ENCODE measurements around the gene AP3D1.

AP3D1 gene

DNA sequence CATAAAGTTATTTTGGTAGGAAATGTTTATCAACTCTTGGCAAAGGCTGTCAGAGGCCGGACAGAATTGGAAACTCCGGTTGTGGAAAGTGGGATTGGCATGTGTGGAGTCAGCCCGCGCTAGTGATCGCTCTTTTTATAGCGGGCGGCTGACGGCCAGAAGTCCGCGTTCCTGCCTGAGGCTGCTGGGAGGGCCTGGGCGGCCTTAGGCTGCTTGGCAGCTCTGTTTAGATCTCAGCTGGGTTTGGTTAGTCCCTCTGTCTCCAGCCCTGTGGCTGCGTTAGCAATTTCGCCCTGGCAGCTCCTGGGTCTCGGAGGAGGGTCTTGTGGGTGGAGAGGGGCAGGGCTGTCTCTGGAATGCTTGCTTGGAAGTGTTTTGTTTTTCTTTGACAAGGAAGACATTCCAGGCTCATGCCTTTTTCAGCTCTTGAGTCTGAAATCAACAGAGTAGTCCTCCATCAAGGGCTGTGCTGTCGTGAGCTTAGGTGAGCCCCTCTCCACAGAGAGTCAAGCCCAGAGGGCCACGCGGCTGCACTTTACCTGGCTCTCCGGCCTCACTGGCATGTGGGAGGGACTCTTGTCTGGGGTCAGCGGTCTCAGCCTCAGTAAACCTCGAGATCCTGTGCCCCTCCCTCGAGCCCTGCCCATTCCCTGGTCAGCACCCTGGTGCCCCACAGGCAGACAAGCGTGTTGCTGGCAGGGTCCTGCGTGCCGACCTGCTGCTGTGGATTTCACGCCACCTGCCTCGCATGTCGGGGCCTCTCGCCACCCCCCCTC lies 34.9 kb upstream of the AP3D1 start:
- peaks cover 16 to 19% of the 10 kb centered on the region in 2 experiments for H3K4me1 ChIP-seq (ENCODE audit: control insufficient read depth in 1 of 2, insufficient read depth in 1 of 2, low read depth in 1 of 2, low read length in 1 of 2)
- peak overlapping the region; percentile 17 for H3K27ac ChIP-seq
- H3K9me3 ChIP-seq = no peaks in the 10 kb centered on the region
- no peaks in the 10 kb centered on the region for H3K27me3 ChIP-seq
- peaks cover 49% of the 10 kb centered on the region for H3K36me3 ChIP-seq
- TF ChIP-seq, protein P1, sequence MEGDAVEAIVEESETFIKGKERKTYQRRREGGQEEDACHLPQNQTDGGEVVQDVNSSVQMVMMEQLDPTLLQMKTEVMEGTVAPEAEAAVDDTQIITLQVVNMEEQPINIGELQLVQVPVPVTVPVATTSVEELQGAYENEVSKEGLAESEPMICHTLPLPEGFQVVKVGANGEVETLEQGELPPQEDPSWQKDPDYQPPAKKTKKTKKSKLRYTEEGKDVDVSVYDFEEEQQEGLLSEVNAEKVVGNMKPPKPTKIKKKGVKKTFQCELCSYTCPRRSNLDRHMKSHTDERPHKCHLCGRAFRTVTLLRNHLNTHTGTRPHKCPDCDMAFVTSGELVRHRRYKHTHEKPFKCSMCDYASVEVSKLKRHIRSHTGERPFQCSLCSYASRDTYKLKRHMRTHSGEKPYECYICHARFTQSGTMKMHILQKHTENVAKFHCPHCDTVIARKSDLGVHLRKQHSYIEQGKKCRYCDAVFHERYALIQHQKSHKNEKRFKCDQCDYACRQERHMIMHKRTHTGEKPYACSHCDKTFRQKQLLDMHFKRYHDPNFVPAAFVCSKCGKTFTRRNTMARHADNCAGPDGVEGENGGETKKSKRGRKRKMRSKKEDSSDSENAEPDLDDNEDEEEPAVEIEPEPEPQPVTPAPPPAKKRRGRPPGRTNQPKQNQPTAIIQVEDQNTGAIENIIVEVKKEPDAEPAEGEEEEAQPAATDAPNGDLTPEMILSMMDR (IDR thresholded peaks at IDR 0.05) = no peak
- H3K4me3 ChIP-seq (ENCODE audit: low read depth in 1 of 2, low read length in 1 of 2) = no peak overlapping the region

DNA sequence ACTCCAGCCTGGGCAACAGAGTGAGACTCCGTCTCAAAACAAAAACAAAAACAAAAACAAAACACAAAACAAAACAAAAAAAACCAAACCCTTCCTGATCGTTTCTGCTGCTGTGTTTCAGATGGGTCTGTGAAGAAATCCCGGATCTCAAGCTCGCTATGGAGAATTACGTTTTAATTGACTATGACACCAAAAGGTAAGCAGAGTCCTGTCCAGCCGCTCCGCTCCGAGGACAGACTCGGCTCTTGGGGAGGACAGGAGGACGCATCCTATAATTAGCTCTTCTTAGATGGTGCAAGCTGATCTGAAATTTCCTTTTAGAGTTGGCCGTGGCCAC lies 34.3 kb upstream of the AP3D1 start:
- Histone ChIP-seq H3K27ac (peak overlapping the region; percentile 17), H3K27me3 (no peaks in the 10 kb centered on the region), H3K9me3 (no peaks in the 10 kb centered on the region), H3K4me3 (ENCODE audit: low read depth in 1 of 2, low read length in 1 of 2) (no peak overlapping the region), H3K36me3 (peaks cover 49% of the 10 kb centered on the region), H3K4me1 (ENCODE audit: control insufficient read depth in 1 of 2, insufficient read depth in 1 of 2, low read depth in 1 of 2, low read length in 1 of 2) (peaks cover 16 to 19% of the 10 kb centered on the region in 2 experiments)
- TF ChIP-seq, protein P1 (IDR thresholded peaks at IDR 0.05) = no peak

DNA sequence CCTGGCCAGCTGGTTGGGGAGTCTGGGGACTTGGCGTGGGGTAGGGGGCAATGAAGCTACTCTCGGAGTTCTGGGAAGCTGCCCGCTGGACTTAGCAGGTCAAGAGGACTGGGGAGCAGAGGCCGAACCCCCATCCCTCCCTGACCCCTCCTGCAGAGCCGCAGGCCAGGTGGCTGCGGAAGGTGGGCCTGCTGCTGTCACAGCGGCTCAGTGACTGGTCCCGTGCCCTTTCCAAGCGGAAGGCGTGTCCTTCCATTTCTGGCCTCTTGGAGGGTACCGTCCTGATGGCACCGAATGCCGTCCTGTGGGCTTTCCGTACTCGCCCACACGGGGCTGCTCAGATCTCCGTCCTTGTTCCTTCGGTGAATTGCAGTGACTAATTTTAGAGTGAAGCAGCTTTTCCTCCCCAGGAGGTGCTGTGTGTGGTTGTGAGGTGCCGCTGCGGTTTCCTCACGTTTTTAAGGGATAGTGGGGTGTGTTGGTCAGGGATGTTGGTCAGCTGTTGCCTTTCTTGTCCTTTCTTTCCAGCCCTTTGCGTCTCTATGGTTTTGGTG lies 33.1 kb upstream of the AP3D1 start:
- TF ChIP-seq, protein P1 (IDR thresholded peaks at IDR 0.05) = no peak
- Histone ChIP-seq H3K27me3 (no peaks in the 10 kb centered on the region), H3K9me3 (no peaks in the 10 kb centered on the region), H3K4me3 (ENCODE audit: low read depth in 1 of 2, low read length in 1 of 2) (no peak overlapping the region), H3K36me3 (peaks cover 44% of the 10 kb centered on the region), H3K27ac (no peak overlapping the region), H3K4me1 (ENCODE audit: control insufficient read depth in 1 of 2, insufficient read depth in 1 of 2, low read depth in 1 of 2, low read length in 1 of 2) (peaks cover 16 to 19% of the 10 kb centered on the region in 2 experiments)

DNA sequence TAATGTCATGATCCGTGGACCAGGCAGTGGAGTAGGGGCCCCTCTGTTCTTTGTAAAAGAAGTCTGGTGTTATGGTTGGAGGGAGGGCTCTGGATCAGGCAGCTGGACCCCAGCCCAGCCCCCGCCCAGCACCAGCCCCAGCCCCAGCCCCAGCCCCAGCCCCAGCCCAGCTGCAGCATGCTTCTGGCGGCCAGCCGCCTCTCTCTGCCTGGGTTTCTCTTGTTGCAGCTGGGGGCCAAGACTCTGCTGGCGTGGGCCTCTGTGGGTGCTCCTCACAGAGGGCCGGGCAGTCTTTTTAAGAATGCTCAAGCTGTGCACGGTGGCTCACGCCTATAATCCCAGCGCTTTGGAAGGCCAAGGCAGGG lies 30.2 kb upstream of the AP3D1 start:
- no peak overlapping the region for H3K27ac ChIP-seq
- TF ChIP-seq, protein P1 (IDR thresholded peaks at IDR 0.05) = no peak
- H3K9me3 ChIP-seq = no peaks in the 10 kb centered on the region
- peaks cover 40% of the 10 kb centered on the region for H3K36me3 ChIP-seq
- no peaks in the 10 kb centered on the region for H3K4me1 ChIP-seq (ENCODE audit: control insufficient read depth in 1 of 2, insufficient read depth in 1 of 2, low read depth in 1 of 2, low read length in 1 of 2)
- H3K27me3 ChIP-seq = no peaks in the 10 kb centered on the region
- no peak overlapping the region for H3K4me3 ChIP-seq (ENCODE audit: low read depth in 1 of 2, low read length in 1 of 2)

DNA sequence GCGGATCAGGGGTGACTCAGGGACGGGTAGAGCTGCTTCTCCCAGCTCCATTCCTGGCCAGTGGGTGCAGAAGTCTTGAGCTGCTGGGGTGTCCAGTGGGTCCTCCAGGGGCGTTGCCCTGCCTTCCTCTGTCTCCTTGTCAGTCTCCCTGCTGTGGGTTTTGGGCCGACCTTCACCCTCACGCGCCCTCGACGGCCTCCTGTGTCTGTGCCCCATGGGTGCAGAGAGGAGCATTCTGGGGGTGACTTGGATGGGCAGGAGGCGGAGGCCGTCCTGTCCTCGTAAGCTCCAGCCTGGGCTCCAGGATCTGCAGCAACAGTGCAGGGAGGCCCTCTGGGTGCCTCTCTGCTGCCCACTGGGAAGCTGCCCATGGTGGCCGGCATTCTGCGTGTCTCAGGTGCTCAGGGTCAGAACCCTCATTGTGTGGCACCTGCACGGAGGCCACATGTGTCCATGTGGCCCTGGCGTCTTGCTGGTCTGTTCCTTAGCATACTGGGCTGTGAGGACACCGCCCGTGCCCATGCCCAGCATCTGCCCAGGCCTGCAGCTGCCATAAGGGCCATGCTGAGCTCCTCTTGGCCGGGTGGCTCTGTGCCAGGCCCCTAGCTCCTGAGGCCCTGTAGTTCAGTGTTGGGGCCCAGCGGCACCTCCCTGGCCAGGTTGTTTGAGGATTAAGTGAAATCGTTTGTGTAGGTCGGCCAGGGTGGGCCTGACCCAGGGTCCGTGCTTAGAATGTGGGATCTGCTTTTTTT lies 29.7 kb upstream of the AP3D1 start:
- Histone ChIP-seq H3K27me3 (no peaks in the 10 kb centered on the region), H3K27ac (no peak overlapping the region), H3K4me3 (ENCODE audit: low read depth in 1 of 2, low read length in 1 of 2) (no peak overlapping the region), H3K4me1 (ENCODE audit: control insufficient read depth in 1 of 2, insufficient read depth in 1 of 2, low read depth in 1 of 2, low read length in 1 of 2) (no peaks in the 10 kb centered on the region), H3K9me3 (no peaks in the 10 kb centered on the region), H3K36me3 (peaks cover 34% of the 10 kb centered on the region)
- TF ChIP-seq, protein P1 (IDR thresholded peaks at IDR 0.05) = no peak
